Measurements from ENCODE around the gene COPZ1.

Gene COPZ1

DNA sequence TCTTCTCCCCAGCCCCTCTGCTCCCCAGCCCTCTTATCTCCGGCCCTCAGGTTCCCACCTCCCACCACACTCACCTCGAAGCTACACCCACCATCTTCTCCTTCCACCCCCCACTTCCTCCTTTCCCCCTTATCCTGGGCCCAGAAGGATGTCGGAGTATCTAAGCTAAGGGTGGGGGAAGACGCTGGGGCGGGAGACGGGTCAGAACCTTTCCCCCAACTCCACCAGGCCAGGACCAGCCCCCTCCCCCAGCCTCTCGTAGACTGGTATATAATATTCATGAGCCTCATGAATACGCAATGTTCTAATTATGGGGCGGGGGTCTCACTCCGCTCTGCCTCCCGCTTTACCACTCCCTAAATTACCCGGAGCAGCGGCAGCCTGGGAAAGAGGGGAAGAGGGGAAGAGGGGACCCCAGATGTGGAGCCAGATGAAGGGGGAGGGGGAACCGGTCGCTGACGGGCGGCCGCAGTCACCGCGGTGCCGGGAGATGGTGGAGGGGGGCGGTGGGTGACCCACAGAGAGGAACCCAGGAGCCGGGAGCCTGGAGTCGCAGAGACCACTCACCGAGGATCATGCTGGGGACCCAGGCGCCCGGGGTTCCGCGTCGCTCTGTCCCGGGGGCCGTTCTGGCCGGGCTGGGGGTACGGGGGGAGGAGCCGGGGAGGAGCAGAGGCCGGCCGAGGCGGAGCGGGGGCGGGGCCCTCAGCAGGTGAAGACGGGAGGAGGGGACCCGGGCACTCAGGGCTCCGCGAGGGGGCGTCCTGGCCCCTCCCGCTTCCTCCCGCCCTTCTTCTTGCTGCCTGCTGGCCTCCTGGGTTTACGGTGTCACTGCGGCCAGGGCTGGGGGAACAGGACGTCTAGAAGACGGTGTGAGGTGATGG is 66.0 kb downstream of the COPZ1 start:
- Histone ChIP-seq H3K36me3 (ENCODE audit: control insufficient read depth, insufficient read depth, low read length) (no peaks in the 10 kb centered on the region), H3K9ac (ENCODE audit: low read length) (no peak overlapping the region), H3K4me1 (ENCODE audit: control insufficient read depth, insufficient read depth, low read length) (peaks cover 6% of the 10 kb centered on the region), H3K4me3 (ENCODE audit: low read length) (no peak overlapping the region), H3K9me3 (ENCODE audit: control insufficient read depth, low read length) (no peaks in the 10 kb centered on the region), H3K27me3 (ENCODE audit: control insufficient read depth, insufficient read depth, low read length) (peaks cover 4% of the 10 kb centered on the region)

DNA sequence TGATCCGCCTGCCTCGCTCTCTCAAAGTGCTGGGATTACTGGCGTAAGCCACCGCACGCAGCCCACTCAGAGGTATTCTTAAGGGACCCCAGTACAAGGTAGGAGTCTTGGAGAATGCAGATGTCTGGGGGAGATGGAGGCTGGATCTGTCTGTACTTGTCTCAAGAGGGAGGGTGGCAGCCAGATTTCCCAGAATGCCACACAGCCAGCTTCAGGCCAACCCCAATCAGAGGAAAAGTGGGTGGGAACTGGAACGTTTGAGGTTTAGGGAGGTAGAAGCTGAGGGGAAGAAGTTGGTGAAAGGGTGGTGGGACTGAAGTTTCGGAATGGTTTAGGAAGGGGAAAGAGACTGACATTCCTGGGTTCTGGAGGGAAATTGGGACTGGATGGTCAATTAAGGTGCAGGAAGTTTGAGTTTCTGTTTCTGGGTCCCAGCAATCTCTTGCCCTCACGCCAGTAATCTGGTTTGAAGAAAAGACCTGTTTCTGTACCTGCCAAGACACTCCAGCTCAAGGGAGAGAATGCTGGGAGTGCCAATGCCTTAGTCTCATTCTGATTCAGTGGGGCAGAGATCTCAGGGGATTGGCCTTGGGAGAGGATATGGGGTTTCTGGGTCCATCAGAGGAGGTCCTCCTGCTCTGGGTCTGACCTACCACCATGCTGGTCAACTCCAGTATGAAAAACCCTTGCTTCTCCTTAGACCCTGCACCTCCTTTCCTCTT is 67.7 kb downstream of the COPZ1 start:
- H3K4me1 ChIP-seq (ENCODE audit: control insufficient read depth, insufficient read depth, low read length): no peaks in the 10 kb centered on the region
- no peak overlapping the region for H3K4me3 ChIP-seq (ENCODE audit: low read length)
- H3K9ac ChIP-seq (ENCODE audit: low read length): no peak overlapping the region
- H3K36me3 ChIP-seq (ENCODE audit: control insufficient read depth, insufficient read depth, low read length): no peaks in the 10 kb centered on the region
- H3K9me3 ChIP-seq (ENCODE audit: control insufficient read depth, low read length): no peaks in the 10 kb centered on the region
- peaks cover 4% of the 10 kb centered on the region for H3K27me3 ChIP-seq (ENCODE audit: control insufficient read depth, insufficient read depth, low read length)

DNA sequence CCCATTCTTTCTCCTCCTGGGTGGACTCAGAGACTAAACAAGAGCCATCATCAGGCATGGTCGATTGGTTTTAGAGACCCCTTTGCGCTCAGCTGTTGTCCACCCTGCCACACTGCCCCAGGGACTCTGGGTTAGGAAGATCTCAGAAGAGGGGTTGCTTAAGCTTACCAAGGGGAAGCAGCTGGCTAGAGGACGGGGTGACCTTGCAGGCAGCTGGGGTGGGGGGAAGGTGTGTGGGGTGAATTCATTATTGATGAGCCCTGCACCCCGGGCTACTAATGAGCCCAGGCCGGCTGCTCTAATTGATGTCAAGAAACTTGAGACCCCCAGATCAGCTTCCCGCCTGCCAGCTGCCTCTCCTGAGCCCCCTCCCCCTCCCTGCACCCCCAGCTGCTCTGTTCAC is 68.3 kb downstream of the COPZ1 start:
- H3K4me3 ChIP-seq (ENCODE audit: low read length): no peak overlapping the region
- H3K27me3 ChIP-seq (ENCODE audit: control insufficient read depth, insufficient read depth, low read length): peaks cover 4% of the 10 kb centered on the region
- H3K9me3 ChIP-seq (ENCODE audit: control insufficient read depth, low read length): no peaks in the 10 kb centered on the region
- no peaks in the 10 kb centered on the region for H3K4me1 ChIP-seq (ENCODE audit: control insufficient read depth, insufficient read depth, low read length)
- H3K9ac ChIP-seq (ENCODE audit: low read length): no peak overlapping the region
- H3K36me3 ChIP-seq (ENCODE audit: control insufficient read depth, insufficient read depth, low read length): no peaks in the 10 kb centered on the region

DNA sequence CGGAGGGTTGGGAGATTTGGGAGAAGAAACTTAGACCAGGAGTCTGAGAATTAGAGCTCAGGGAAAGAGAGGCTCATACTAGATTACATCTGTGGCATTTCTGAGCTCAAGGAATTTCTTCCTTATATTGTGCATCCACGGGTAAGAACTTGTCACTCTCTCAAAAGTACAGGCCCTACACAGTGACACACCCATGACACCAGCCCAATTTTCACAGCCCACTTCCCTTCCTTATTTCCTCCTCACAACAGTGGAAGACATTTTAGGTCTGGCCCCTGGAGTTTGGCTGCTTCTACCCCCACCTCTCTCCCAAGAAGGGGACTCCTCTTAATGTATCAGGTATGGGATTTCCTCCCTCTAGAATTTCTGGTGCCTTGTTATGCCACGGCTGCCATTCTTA is 68.8 kb downstream of the COPZ1 start:
- Histone ChIP-seq H3K27me3 (ENCODE audit: control insufficient read depth, insufficient read depth, low read length) (peaks cover 4% of the 10 kb centered on the region), H3K4me1 (ENCODE audit: control insufficient read depth, insufficient read depth, low read length) (no peaks in the 10 kb centered on the region), H3K36me3 (ENCODE audit: control insufficient read depth, insufficient read depth, low read length) (no peaks in the 10 kb centered on the region)

GRCh38 chr12:54394281-54394719 is 69.4 kb downstream of the COPZ1 start:
- Histone ChIP-seq H3K27me3 (ENCODE audit: control insufficient read depth, insufficient read depth, low read length) (peaks cover 4% of the 10 kb centered on the region), H3K9ac (ENCODE audit: low read length) (no peak overlapping the region), H3K36me3 (ENCODE audit: control insufficient read depth, insufficient read depth, low read length) (no peaks in the 10 kb centered on the region), H3K4me3 (ENCODE audit: low read length) (no peak overlapping the region), H3K4me1 (ENCODE audit: control insufficient read depth, insufficient read depth, low read length) (no peaks in the 10 kb centered on the region), H3K9me3 (ENCODE audit: control insufficient read depth, low read length) (no peaks in the 10 kb centered on the region)

More for the DNA sequence above, 68.8 kb downstream of the COPZ1 start:
- H3K4me3 ChIP-seq (ENCODE audit: low read length): no peak overlapping the region
- H3K9ac ChIP-seq (ENCODE audit: low read length): no peak overlapping the region
- no peaks in the 10 kb centered on the region for H3K9me3 ChIP-seq (ENCODE audit: control insufficient read depth, low read length)

- Histone ChIP-seq H3K36me3 (ENCODE audit: control insufficient read depth, insufficient read depth, low read length) (no peaks in the 10 kb centered on the region), H3K4me1 (ENCODE audit: control insufficient read depth, insufficient read depth, low read length) (no peaks in the 10 kb centered on the region), H3K9me3 (ENCODE audit: control insufficient read depth, low read length) (no peaks in the 10 kb centered on the region), H3K4me3 (ENCODE audit: low read length) (no peak overlapping the region), H3K27me3 (ENCODE audit: control insufficient read depth, insufficient read depth, low read length) (peaks cover 4% of the 10 kb centered on the region), H3K9ac (ENCODE audit: low read length) (no peak overlapping the region)
Observed at GRCh38 chr12:54394986-54395385, 70.1 kb downstream of the COPZ1 start.

DNA sequence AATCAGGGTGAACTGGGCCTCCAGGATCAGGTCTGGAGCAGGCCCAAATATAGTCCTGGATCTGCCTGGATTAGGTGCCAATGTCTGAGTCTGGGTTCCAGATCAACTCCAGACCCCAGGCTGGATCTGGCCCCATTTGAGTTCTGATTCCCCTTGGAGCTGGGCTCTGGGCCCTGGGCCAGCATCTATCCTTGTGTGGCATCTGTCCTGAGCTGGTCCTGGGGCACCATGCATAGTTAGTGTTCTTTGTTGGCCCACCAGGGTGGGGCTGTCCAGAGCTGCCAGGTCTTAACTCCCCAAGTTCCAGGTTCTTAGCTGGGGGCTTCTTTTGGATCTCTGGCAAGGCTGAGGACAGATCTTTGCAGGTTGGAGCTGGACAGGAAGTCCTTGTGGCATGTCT is 70.6 kb downstream of the COPZ1 start:
- Histone ChIP-seq H3K9me3 (ENCODE audit: control insufficient read depth, low read length) (no peaks in the 10 kb centered on the region), H3K9ac (ENCODE audit: low read length) (no peak overlapping the region), H3K27me3 (ENCODE audit: control insufficient read depth, insufficient read depth, low read length) (peaks cover 4% of the 10 kb centered on the region), H3K36me3 (ENCODE audit: control insufficient read depth, insufficient read depth, low read length) (no peaks in the 10 kb centered on the region), H3K4me3 (ENCODE audit: low read length) (no peak overlapping the region), H3K4me1 (ENCODE audit: control insufficient read depth, insufficient read depth, low read length) (no peaks in the 10 kb centered on the region)

DNA sequence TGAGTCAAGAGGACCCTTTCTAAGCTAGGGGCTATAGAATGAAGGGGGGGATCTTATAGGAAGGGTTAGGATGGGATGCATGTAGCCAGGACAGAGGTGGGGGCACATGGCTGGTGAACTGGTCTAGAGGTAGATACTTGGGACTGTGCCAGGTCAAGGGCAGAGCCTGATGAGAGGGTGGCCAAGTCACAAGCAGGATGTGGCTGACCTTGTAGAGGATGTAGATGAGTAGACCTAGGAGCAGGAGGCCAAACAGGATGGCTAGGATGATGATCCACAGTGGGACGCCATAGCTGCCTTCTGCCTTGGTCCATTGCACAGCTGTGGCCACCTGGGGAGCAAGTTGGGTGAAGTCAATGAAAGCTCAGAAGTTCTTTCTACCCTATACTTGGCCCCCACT is 72.2 kb downstream of the COPZ1 start:
- Histone ChIP-seq H3K4me1 (ENCODE audit: control insufficient read depth, insufficient read depth, low read length) (no peaks in the 10 kb centered on the region), H3K36me3 (ENCODE audit: control insufficient read depth, insufficient read depth, low read length) (no peaks in the 10 kb centered on the region), H3K9me3 (ENCODE audit: control insufficient read depth, low read length) (no peaks in the 10 kb centered on the region), H3K4me3 (ENCODE audit: low read length) (no peak overlapping the region), H3K27me3 (ENCODE audit: control insufficient read depth, insufficient read depth, low read length) (no peaks in the 10 kb centered on the region), H3K9ac (ENCODE audit: low read length) (no peak overlapping the region)

DNA sequence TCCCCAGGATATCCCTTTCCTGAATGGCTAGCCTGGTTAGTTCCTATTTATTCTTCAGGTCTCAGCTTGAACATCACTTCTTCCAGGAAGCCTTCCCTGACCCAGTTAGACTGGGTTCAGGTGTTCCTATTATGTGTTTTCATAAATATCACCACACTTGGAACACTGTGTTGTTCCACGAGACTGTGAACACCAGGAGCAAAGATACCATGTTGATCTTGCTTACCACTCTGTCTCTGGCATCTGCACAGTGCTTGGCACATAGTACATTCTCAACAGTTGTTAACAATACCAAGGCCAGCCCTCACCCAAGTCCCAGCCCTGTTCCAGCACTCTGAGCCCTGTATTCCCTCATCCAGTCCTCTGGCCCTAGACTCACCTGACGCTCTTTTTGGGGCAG is 73.3 kb downstream of the COPZ1 start:
- no peak overlapping the region for H3K4me3 ChIP-seq (ENCODE audit: low read length)
- H3K36me3 ChIP-seq (ENCODE audit: control insufficient read depth, insufficient read depth, low read length): no peaks in the 10 kb centered on the region
- no peak overlapping the region for H3K9ac ChIP-seq (ENCODE audit: low read length)

GRCh38 chr12:54398995-54399793 is 74.3 kb downstream of the COPZ1 start:
- H3K4me1 ChIP-seq (ENCODE audit: control insufficient read depth, insufficient read depth, low read length): no peaks in the 10 kb centered on the region
- no peak overlapping the region for H3K9ac ChIP-seq (ENCODE audit: low read length)
- no peaks in the 10 kb centered on the region for H3K27me3 ChIP-seq (ENCODE audit: control insufficient read depth, insufficient read depth, low read length)
- H3K4me3 ChIP-seq (ENCODE audit: low read length): no peak overlapping the region
- H3K9me3 ChIP-seq (ENCODE audit: control insufficient read depth, low read length): no peaks in the 10 kb centered on the region
- no peaks in the 10 kb centered on the region for H3K36me3 ChIP-seq (ENCODE audit: control insufficient read depth, insufficient read depth, low read length)

More for the DNA sequence above, 73.3 kb downstream of the COPZ1 start:
- Histone ChIP-seq H3K4me1 (ENCODE audit: control insufficient read depth, insufficient read depth, low read length) (no peaks in the 10 kb centered on the region), H3K27me3 (ENCODE audit: control insufficient read depth, insufficient read depth, low read length) (no peaks in the 10 kb centered on the region), H3K9me3 (ENCODE audit: control insufficient read depth, low read length) (no peaks in the 10 kb centered on the region)

DNA sequence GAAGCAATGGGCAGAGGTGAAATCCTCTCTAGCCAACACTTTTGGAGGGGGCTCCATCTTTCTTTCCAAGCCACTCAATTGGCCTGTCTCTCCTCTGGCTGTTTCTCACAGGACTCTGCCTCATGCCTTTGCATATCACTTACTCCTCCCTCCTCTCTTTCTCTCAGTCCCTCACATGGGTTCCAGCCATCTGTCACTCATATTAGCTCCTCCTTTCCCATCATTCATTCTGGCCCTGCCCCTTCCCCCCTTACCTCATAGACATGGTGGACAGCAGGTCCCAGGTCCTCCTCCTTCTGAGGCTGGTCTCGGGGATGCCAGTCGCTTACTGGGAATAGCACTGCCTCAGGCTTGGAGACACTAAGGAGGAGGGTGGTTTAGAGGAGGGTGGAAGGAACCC is 76.2 kb downstream of the COPZ1 start:
- Histone ChIP-seq H3K36me3 (ENCODE audit: control insufficient read depth, insufficient read depth, low read length) (no peaks in the 10 kb centered on the region), H3K9ac (ENCODE audit: low read length) (no peak overlapping the region), H3K4me3 (ENCODE audit: low read length) (no peak overlapping the region)

More for the DNA sequence above, 76.2 kb downstream of the COPZ1 start:
- Histone ChIP-seq H3K27me3 (ENCODE audit: control insufficient read depth, insufficient read depth, low read length) (no peaks in the 10 kb centered on the region), H3K9me3 (ENCODE audit: control insufficient read depth, low read length) (no peaks in the 10 kb centered on the region), H3K4me1 (ENCODE audit: control insufficient read depth, insufficient read depth, low read length) (no peaks in the 10 kb centered on the region)
